Ishikawa (cell line): ENCODE data around the gene ADGRD2.

ENCODE experiments used
- EP300 ChIP-seq: IDR thresholded peaks from 2 replicates; pipeline ENCODE4 v1.6.1; 2012; ENCODE audit warnings: borderline replicate concordance
- TF ChIP-seq, protein P1 (sequence below): IDR thresholded peaks from 2 replicates; pipeline ENCODE4 v1.6.1; 2012; ENCODE audit warnings: low read depth, mild to moderate bottlenecking

DNA sequence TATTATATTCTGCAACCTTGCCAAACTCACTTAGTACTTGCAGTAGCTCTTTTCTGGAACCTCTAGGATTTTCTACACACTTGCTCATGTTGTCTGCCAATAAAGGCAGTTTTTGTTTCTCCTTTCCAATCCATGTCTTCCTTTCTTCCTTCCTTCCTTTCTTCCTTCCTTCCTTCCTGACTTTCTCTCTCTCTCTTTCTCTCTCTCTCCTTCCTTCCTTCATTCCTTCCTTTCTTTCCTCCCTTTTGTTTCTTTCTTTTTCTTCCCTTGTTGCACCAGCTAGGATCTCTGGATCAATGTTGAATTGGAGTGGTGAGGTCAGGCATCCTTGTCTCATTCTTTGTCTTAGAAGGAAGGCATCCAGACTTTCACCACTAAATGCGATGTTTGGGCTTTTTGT is 12.5 kb downstream of the ADGRD2 start:
- no peak for TF ChIP-seq EP300
- TF ChIP-seq, protein P1, sequence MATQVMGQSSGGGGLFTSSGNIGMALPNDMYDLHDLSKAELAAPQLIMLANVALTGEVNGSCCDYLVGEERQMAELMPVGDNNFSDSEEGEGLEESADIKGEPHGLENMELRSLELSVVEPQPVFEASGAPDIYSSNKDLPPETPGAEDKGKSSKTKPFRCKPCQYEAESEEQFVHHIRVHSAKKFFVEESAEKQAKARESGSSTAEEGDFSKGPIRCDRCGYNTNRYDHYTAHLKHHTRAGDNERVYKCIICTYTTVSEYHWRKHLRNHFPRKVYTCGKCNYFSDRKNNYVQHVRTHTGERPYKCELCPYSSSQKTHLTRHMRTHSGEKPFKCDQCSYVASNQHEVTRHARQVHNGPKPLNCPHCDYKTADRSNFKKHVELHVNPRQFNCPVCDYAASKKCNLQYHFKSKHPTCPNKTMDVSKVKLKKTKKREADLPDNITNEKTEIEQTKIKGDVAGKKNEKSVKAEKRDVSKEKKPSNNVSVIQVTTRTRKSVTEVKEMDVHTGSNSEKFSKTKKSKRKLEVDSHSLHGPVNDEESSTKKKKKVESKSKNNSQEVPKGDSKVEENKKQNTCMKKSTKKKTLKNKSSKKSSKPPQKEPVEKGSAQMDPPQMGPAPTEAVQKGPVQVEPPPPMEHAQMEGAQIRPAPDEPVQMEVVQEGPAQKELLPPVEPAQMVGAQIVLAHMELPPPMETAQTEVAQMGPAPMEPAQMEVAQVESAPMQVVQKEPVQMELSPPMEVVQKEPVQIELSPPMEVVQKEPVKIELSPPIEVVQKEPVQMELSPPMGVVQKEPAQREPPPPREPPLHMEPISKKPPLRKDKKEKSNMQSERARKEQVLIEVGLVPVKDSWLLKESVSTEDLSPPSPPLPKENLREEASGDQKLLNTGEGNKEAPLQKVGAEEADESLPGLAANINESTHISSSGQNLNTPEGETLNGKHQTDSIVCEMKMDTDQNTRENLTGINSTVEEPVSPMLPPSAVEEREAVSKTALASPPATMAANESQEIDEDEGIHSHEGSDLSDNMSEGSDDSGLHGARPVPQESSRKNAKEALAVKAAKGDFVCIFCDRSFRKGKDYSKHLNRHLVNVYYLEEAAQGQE = no peak
